Thyroid gland (tissue), 4 donors: ENCODE measurements around the gene PTPN6.

Experiments
- POLR2A ChIP-seq, 2 donors: fragments of 450-650 bp; IDR thresholded peaks; one replicate each; pipeline ENCODE4 v1.6.1; 2017; ENCODE audit warnings: antibody characterized with exemption in 2 of 2, mild to moderate bottlenecking in 2 of 2, moderate library complexity in 1 of 2
- TF ChIP-seq, protein P1 (sequence below), 6 experiments: fragments of 200-600 bp in 3 of 6; fragments of 450-650 bp in 3 of 6; sonication (generic) in 3 of 6; IDR thresholded peaks; one replicate each; pipeline ENCODE4 v1.5.1; 2016 to 2019; ENCODE audit warnings: antibody characterized with exemption in 6 of 6, mild to moderate bottlenecking in 2 of 6, inconsistent platforms in 1 of 6, moderate library complexity in 1 of 6

DNA sequence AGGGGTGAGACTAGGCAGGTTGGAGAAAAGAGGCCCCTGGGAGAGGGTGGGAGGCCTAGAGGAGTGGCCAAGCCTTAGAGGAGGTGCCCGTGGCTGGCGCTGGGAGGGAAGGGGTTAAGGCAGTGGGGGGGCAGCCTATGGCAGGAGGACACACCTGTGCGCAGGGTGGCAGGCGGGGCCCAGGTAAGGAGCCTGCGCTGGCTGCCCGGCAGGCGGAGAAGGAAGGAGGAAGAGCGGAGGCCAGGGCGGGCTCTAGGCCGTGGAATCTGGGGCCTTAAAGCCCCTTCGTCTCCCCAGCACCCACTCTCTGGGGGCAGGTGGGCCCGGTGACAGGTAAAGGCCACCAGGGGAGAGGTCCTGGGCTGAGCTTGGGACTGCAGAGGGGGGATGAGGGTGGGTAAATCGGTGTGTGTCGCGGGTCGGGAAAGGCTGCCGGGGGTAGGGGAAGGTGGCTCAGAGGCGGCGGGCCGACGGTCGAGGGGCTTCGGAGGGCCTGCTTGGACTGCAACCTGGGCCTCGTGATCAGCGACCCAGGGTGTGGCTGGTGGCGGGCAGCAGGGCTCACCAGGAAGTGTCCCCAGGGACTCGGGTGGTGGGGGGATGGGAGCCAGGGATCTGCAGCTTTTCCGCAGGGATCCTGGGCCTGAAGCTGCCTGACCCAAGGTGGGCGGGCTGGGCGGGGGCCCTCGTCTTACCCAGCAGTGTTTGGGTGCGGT is 12.0 kb downstream of the PTPN6 start:
- peak; percentile 77 to 95 for TF ChIP-seq POLR2A (IDR thresholded peaks at IDR 0.05)
- TF ChIP-seq, protein P1, sequence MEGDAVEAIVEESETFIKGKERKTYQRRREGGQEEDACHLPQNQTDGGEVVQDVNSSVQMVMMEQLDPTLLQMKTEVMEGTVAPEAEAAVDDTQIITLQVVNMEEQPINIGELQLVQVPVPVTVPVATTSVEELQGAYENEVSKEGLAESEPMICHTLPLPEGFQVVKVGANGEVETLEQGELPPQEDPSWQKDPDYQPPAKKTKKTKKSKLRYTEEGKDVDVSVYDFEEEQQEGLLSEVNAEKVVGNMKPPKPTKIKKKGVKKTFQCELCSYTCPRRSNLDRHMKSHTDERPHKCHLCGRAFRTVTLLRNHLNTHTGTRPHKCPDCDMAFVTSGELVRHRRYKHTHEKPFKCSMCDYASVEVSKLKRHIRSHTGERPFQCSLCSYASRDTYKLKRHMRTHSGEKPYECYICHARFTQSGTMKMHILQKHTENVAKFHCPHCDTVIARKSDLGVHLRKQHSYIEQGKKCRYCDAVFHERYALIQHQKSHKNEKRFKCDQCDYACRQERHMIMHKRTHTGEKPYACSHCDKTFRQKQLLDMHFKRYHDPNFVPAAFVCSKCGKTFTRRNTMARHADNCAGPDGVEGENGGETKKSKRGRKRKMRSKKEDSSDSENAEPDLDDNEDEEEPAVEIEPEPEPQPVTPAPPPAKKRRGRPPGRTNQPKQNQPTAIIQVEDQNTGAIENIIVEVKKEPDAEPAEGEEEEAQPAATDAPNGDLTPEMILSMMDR (IDR thresholded peaks at IDR 0.05) = peak in 2 of 6 experiments; percentile 45 to 48
